GM12878 (cell line): Measurements from ENCODE around the gene PDGFD. TPM values are rescaled to one million over a fixed set of nuclear protein-coding genes. Genes with fewer than 3 reads are reported as not detected.

ENCODE experiments used
- ATAC-seq: fragments of 200-7000 bp; cut with Tn5 transposase; 3 replicates; pipeline ENCODE4 v1.9.1; 2020; ENCODE audit warnings: mild to moderate bottlenecking, moderate library complexity
- BruUV-seq: library from RNA; stranded (reverse); fragments of 400-500 nt; replicated peaks from 2 replicates; lab custom pipeline; 2021; lab: Mats Ljungman, UMichigan
- CTCF ChIA-PET: fragments of 300-600 bp; sonication (Branson Sonifier 250); formaldehyde crosslinking; extraction: SDS; loops from one replicate; lab custom pipeline; 2021; ENCODE audit warnings: inconsistent platforms; lab: Yijun Ruan, JAX
- POLR2A ChIA-PET: fragments of 350-600 bp; formaldehyde crosslinking; extraction: SDS; loops from one replicate; lab custom pipeline; 2021; ENCODE audit warnings: inconsistent platforms; lab: Charles Lee
- RAD21 ChIA-PET: fragments of 300-600 bp; sonication (Branson Sonifier 250); formaldehyde crosslinking; loops from one replicate; lab custom pipeline; 2023; ENCODE audit warnings: antibody characterized with exemption; ENCODE audit not compliant: unreplicated experiment; lab: Charles Lee
- SMC1A ChIA-PET: fragments of 300-600 bp; sonication (Branson Sonifier 250); formaldehyde crosslinking; loops from one replicate; lab custom pipeline; 2023; ENCODE audit not compliant: unreplicated experiment, uncharacterized antibody; lab: Charles Lee
- DNase-seq: peaks from one replicate; pipeline ENCODE4 v3.0.0-alpha.2; 2011; ENCODE audit warnings: low read depth, low spot score
- FAIRE-seq: peaks from 3 replicates; lab custom pipeline; 2011; peaks lifted over from hg19 to GRCh38; lab: Jason Lieb, UNC
- H2AFZ ChIP-seq: 2 replicates; pipeline ENCODE4 v1.6.0; 2011; ENCODE audit warnings: low read depth, low read length, control low read depth; ENCODE audit not compliant: control insufficient read depth
- H3K27ac ChIP-seq: 2 replicates; pipeline ENCODE4 v1.5.1; 2011; ENCODE audit warnings: control low read depth; ENCODE audit not compliant: control insufficient read depth, insufficient read depth
- H3K27me3 ChIP-seq, 2 experiments: replicated peaks in 1 of 2; 2 replicates each; pipeline versions ENCODE4 v1.6.0 to v1.6.1; 2011; ENCODE audit warnings: low read length in 1 of 2; ENCODE audit not compliant: control insufficient read depth in 2 of 2, insufficient read depth in 2 of 2
- H3K36me3 ChIP-seq, 2 experiments: 2 replicates each; pipeline ENCODE4 v1.5.1; 2011; ENCODE audit warnings: low read length in 1 of 2; ENCODE audit not compliant: control insufficient read depth in 2 of 2, insufficient read depth in 2 of 2
- H3K4me1 ChIP-seq: 2 replicates; pipeline ENCODE4 v1.6.1; 2011; ENCODE audit warnings: mild to moderate bottlenecking, low read length, moderate library complexity, mixed read lengths; ENCODE audit not compliant: control insufficient read depth, insufficient read depth
- H3K4me2 ChIP-seq: 2 replicates; pipeline ENCODE4 v1.6.0; 2011; ENCODE audit warnings: control low read depth; ENCODE audit not compliant: control insufficient read depth, insufficient read depth
- H3K4me3 ChIP-seq: fragments of 200-600 bp; sonication (generic); 2 replicates; pipeline ENCODE4 v1.5.1; 2016
- H3K79me2 ChIP-seq: 2 replicates; pipeline ENCODE4 v1.6.0; 2011; ENCODE audit warnings: low read length; ENCODE audit not compliant: control insufficient read depth, insufficient read depth
- H3K9ac ChIP-seq: 2 replicates; pipeline ENCODE4 v1.8.0; 2011; ENCODE audit warnings: low read length, control low read depth, mixed read lengths; ENCODE audit not compliant: control insufficient read depth, insufficient read depth
- H3K9me3 ChIP-seq: replicated peaks from 3 replicates; pipeline ENCODE4 v1.5.1; 2011; ENCODE audit warnings: mild to moderate bottlenecking, low read length; ENCODE audit not compliant: control insufficient read depth, insufficient read depth
- H4K20me1 ChIP-seq: 2 replicates; pipeline ENCODE4 v1.6.0; 2011; ENCODE audit not compliant: control insufficient read depth, insufficient read depth
- CHD4 ChIP-seq: fragments of 200-600 bp; sonication (generic); IDR thresholded peaks from 2 replicates; pipeline ENCODE4 v1.6.1; 2016; ENCODE audit warnings: mild to moderate bottlenecking
- E2F8 ChIP-seq: fragments of 450-650 bp; IDR thresholded peaks from 2 replicates; pipeline ENCODE4 v1.6.1; 2018; ENCODE audit warnings: mild to moderate bottlenecking, low read depth, moderate library complexity; ENCODE audit not compliant: partially characterized antibody
- HDAC6 ChIP-seq: fragments of 200-600 bp; sonication (generic); IDR thresholded peaks from one replicate; pipeline ENCODE4 v1.8.0; 2017; ENCODE audit warnings: antibody characterized with exemption; ENCODE audit not compliant: unreplicated experiment
- HDGF ChIP-seq: fragments of 450-650 bp; IDR thresholded peaks from 2 replicates; pipeline ENCODE4 v1.6.1; 2016; ENCODE audit warnings: antibody characterized with exemption
- MXI1 ChIP-seq: fragments of 150-350 bp; IDR thresholded peaks from 2 replicates; pipeline ENCODE4 v1.6.1; 2011; ENCODE audit warnings: low read depth, mild to moderate bottlenecking, inconsistent platforms, low read length, improper control_type of control experiment
- NBN ChIP-seq: fragments of 450-650 bp; IDR thresholded peaks from 2 replicates; pipeline ENCODE4 v1.6.1; 2016
- SREBF1 ChIP-seq: IDR thresholded peaks from 2 replicates; pipeline ENCODE4 v1.6.1; 2012; ENCODE audit warnings: mild to moderate bottlenecking, low read length
- STAT3 ChIP-seq: IDR thresholded peaks from 2 replicates; pipeline ENCODE4 v1.6.1; 2011; ENCODE audit warnings: low read depth, low read length, improper control_type of control experiment
- TAF1 ChIP-seq: IDR thresholded peaks from 2 replicates; pipeline ENCODE4 v1.6.1; 2011; ENCODE audit warnings: mild to moderate bottlenecking, low read depth, low read length, borderline replicate concordance
- ZBED1 ChIP-seq: IDR thresholded peaks from 2 replicates; pipeline ENCODE4 v1.6.1; 2016; ENCODE audit warnings: borderline replicate concordance
- ZBTB33 ChIP-seq: fragments of 450-650 bp; IDR thresholded peaks from 2 replicates; pipeline ENCODE4 v1.6.1; 2017; ENCODE audit warnings: mild to moderate bottlenecking
- ZNF274 ChIP-seq: IDR thresholded peaks from one replicate; pipeline ENCODE4 v1.8.0; 2011; ENCODE audit not compliant: insufficient read length, insufficient read depth
- in situ Hi-C: fragments of 300-500 bp; cut with MboI; formaldehyde crosslinking; loops from 9 replicates; pipeline ENCODE4 v1.14.3; 2018; ENCODE audit warnings: mixed read lengths
- intact Hi-C: fragments of 100-400 bp; cut with micrococcal nuclease; formaldehyde crosslinking; loops from one replicate; pipeline ENCODE4 v1.14.2; 2022; ENCODE audit not compliant: unreplicated experiment
- polyA plus RNA-seq, 11 experiments: library from polyadenylated mRNA; depleted of rRNA in 4 of 11; unstranded in 6 of 11; stranded (reverse) in 5 of 11; fragments of >200 nt; fragmentation: Nextera tagmentation in 4 of 11; fragmentation: Illumina TruSeq in 1 of 11; extraction: Ambion mirVana in 4 of 11; extraction: Trizol in 1 of 11; gene quantifications; 1 replicate in 1 of 11; 2 replicates in 10 of 11; pipeline versions ENCODE4 v1.2.1 to v1.2.3, GENCODE V29; 2011 to 2016; ENCODE audit warnings: inconsistent platforms in 2 of 11, missing spikeins in 2 of 11, low read depth in 1 of 11
- total RNA-seq, 4 experiments: library from RNA; depleted of rRNA in 3 of 4; stranded (reverse); fragments of >200 nt in 3 of 4; fragmentation: Illumina TruSeq in 1 of 4; extraction: Trizol in 1 of 4; gene quantifications; 2 replicates each; pipeline versions ENCODE4 v1.2.1 to v1.2.3, GENCODE V29; 2013 to 2021

PDGFD gene
- total and polyA plus RNA-seq, 10 of the 15 experiments (the other 5 are each of a cell fraction or from before 2014, with no cell fraction given) = 0.05 to 0.13 TPM; not detected in 8

- Histone ChIP-seq H3K4me2 (no peak overlapping the region), H3K27me3 (no peaks in the 10 kb centered on the region), H3K9ac (no peak overlapping the region), H3K36me3 (no peaks in the 10 kb centered on the region), H3K27ac (no peak overlapping the region)
- no peak for FAIRE-seq
- SMC1A ChIA-PET = no interaction called here
- no peak for TF ChIP-seq SREBF1
- TF ChIP-seq MXI1 = no peak
- TF ChIP-seq CHD4 = no peak
- TF ChIP-seq TAF1 = no peak
- no peak for TF ChIP-seq HDAC6
- no peak for TF ChIP-seq ZBED1
- TF ChIP-seq HDGF = no peak
- no peak for TF ChIP-seq ZBTB33
- TF ChIP-seq STAT3 = no peak
- no peak for TF ChIP-seq ZNF274
- TF ChIP-seq E2F8 = no peak
- TF ChIP-seq NBN = no peak
- TF ChIP-seq, all 136 proteins: peak for 0
- CTCF ChIA-PET = no interaction called here
- no peak overlapping the region for H3K4me3 ChIP-seq
- no peaks in the 10 kb centered on the region for H3K9me3 ChIP-seq
- H4K20me1 ChIP-seq = no peaks in the 10 kb centered on the region
- no peaks in the 10 kb centered on the region for H3K4me1 ChIP-seq
- H2AFZ ChIP-seq = no peak overlapping the region
- no peaks in the 10 kb centered on the region for H3K79me2 ChIP-seq
- intact Hi-C loops (no loop called here), in situ Hi-C loops (no loop called here)
- RAD21 ChIA-PET = no interaction called here
- no TSS peak for BruUV-seq
- DNase-seq (no peak), ATAC-seq (no peak)
- POLR2A ChIA-PET = no interaction called here
These were observed 36.7 kb upstream of the PDGFD start for GRCh38 chr11:104200688-104201087.
